Stimulated activated CD8-positive, alpha-beta memory T cell treated with anti-CD3 and anti-CD28 coated beads, Interleukin-2, amount 100 ng/mL, for 1 hour (primary cell): ENCODE results near the gene KCNK10.

ENCODE experiments used
- DNase-seq, 2 donors: peaks; one replicate each; pipeline ENCODE4 v3.0.0-alpha.2; 2020; ENCODE audit warnings: low read depth in 2 of 2

Gene KCNK10

GRCh38 chr14:88321692-88322503 lies 1.2 kb downstream of the KCNK10 start:
- no peak for DNase-seq

- no peak for DNase-seq
These were observed 4.7 kb downstream of the KCNK10 start for GRCh38 chr14:88318406-88318805.

GRCh38 chr14:88316521-88316920 lies 6.5 kb downstream of the KCNK10 start:
- DNase-seq: no peak

- no peak for DNase-seq
These were observed 10.8 kb downstream of the KCNK10 start for GRCh38 chr14:88312257-88312656.

GRCh38 chr14:88311780-88312179 lies 11.3 kb downstream of the KCNK10 start:
- DNase-seq: no peak

GRCh38 chr14:88310449-88310848 lies 12.6 kb downstream of the KCNK10 start:
- DNase-seq: no peak

GRCh38 chr14:88310021-88310420 lies 13.0 kb downstream of the KCNK10 start:
- no peak for DNase-seq

- DNase-seq: no peak
These were observed 17.3 kb downstream of the KCNK10 start for GRCh38 chr14:88305528-88306322.

GRCh38 chr14:88303041-88303440 lies 20.0 kb downstream of the KCNK10 start:
- no peak for DNase-seq

- DNase-seq: no peak
These were observed 21.7 kb downstream of the KCNK10 start for GRCh38 chr14:88301381-88301780.

- no peak for DNase-seq
These were observed 22.3 kb downstream of the KCNK10 start for GRCh38 chr14:88300817-88301216.

- DNase-seq: no peak
These were observed 23.1 kb downstream of the KCNK10 start for GRCh38 chr14:88299865-88300530.

GRCh38 chr14:88297306-88297705 lies 25.8 kb downstream of the KCNK10 start:
- no peak for DNase-seq

- no peak for DNase-seq
These were observed 26.7 kb downstream of the KCNK10 start for GRCh38 chr14:88296351-88296750.

- no peak for DNase-seq
These were observed 33.1 kb downstream of the KCNK10 start for GRCh38 chr14:88289996-88290395.

- no peak for DNase-seq
These were observed 33.8 kb downstream of the KCNK10 start for GRCh38 chr14:88289234-88289633.

GRCh38 chr14:88286309-88286708 lies 36.8 kb downstream of the KCNK10 start:
- DNase-seq: no peak

- DNase-seq: no peak
These were observed 41.6 kb downstream of the KCNK10 start for GRCh38 chr14:88281447-88281846.

GRCh38 chr14:88276923-88277596 lies 46.0 kb downstream of the KCNK10 start:
- no peak for DNase-seq

GRCh38 chr14:88272390-88273269 lies 50.4 kb downstream of the KCNK10 start:
- DNase-seq: no peak

- DNase-seq: no peak
These were observed 51.9 kb downstream of the KCNK10 start for GRCh38 chr14:88271205-88271604.
